HepG2 (cell line): Measurements from ENCODE around the gene ZNF792. TPM values are rescaled to one million over a fixed set of nuclear protein-coding genes. Genes with fewer than 3 reads are reported as not detected.

Experiments
- ARID2 ChIP-seq: sonication (generic); formaldehyde crosslinking; IDR thresholded peaks from 2 replicates; pipeline ENCODE4 v1.8.1; 2022; ENCODE audit warnings: mild to moderate bottlenecking, missing genetic modification reagents, borderline replicate concordance
- ARNT2 ChIP-seq: sonication (generic); formaldehyde crosslinking; IDR thresholded peaks from 2 replicates; pipeline ENCODE4 v1.8.0; 2022; ENCODE audit warnings: mild to moderate bottlenecking, low read depth, missing genetic modification reagents, moderate library complexity
- BCL3 ChIP-seq: sonication (generic); formaldehyde crosslinking; IDR thresholded peaks from 2 replicates; pipeline ENCODE4 v1.5.1; 2020; ENCODE audit warnings: mild to moderate bottlenecking, missing genetic modification reagents, moderate library complexity
- CENPX ChIP-seq: sonication (generic); formaldehyde crosslinking; IDR thresholded peaks from 2 replicates; pipeline ENCODE4 v1.9.0; 2021; ENCODE audit warnings: mild to moderate bottlenecking, missing genetic modification reagents, moderate library complexity
- DZIP1 ChIP-seq: sonication (generic); formaldehyde crosslinking; IDR thresholded peaks from 2 replicates; pipeline ENCODE4 v1.5.0; 2020; ENCODE audit warnings: mild to moderate bottlenecking, missing genetic modification reagents
- E2F5 ChIP-seq: sonication (generic); formaldehyde crosslinking; conservative IDR thresholded peaks from 2 replicates; pipeline ENCODE4 v1.4.0; 2020; ENCODE audit warnings: missing genetic modification reagents
- ESRRA ChIP-seq: sonication (generic); formaldehyde crosslinking; IDR thresholded peaks from 2 replicates; pipeline ENCODE4 v1.5.1; 2020; ENCODE audit warnings: mild to moderate bottlenecking, low read depth, missing genetic modification reagents
- HIVEP1 ChIP-seq: sonication (generic); formaldehyde crosslinking; IDR thresholded peaks from 2 replicates; pipeline ENCODE4 v1.4.0; 2020; ENCODE audit warnings: mild to moderate bottlenecking, missing genetic modification reagents
- ISX ChIP-seq: sonication (generic); formaldehyde crosslinking; conservative IDR thresholded peaks from 2 replicates; pipeline ENCODE4 v1.5.0; 2020; ENCODE audit warnings: missing genetic modification reagents
- KDM2A ChIP-seq: sonication (generic); formaldehyde crosslinking; IDR thresholded peaks from 2 replicates; pipeline ENCODE4 v1.4.0; 2020; ENCODE audit warnings: low read depth, missing genetic modification reagents, borderline replicate concordance
- TCF7 ChIP-seq: sonication (generic); IDR thresholded peaks from 2 replicates; pipeline ENCODE4 v1.6.1; 2016; ENCODE audit warnings: antibody characterized with exemption, low read depth
- TOE1 ChIP-seq: sonication (generic); formaldehyde crosslinking; IDR thresholded peaks from 2 replicates; pipeline ENCODE4 v1.4.0; 2020; ENCODE audit warnings: mild to moderate bottlenecking, missing genetic modification reagents
- ZBED4 ChIP-seq: sonication (generic); formaldehyde crosslinking; IDR thresholded peaks from 2 replicates; pipeline ENCODE4 v1.4.0; 2020; ENCODE audit warnings: missing genetic modification reagents, borderline replicate concordance
- ZBTB39 ChIP-seq: sonication (generic); formaldehyde crosslinking; IDR thresholded peaks from 2 replicates; pipeline ENCODE4 v1.5.0; 2020; ENCODE audit warnings: missing genetic modification reagents
- ZNF136 ChIP-seq: sonication (generic); formaldehyde crosslinking; IDR thresholded peaks from 2 replicates; pipeline ENCODE4 v1.8.1; 2022; ENCODE audit warnings: low read depth, mild to moderate bottlenecking, moderate library complexity, missing genetic modification reagents
- ZNF17 ChIP-seq: sonication (generic); formaldehyde crosslinking; IDR thresholded peaks from 2 replicates; pipeline ENCODE4 v1.5.0; 2020; ENCODE audit warnings: mild to moderate bottlenecking, missing genetic modification reagents
- ZNF317 ChIP-seq: sonication (generic); formaldehyde crosslinking; IDR thresholded peaks from 2 replicates; pipeline ENCODE4 v1.5.0; 2020; ENCODE audit warnings: mild to moderate bottlenecking, missing genetic modification reagents
- polyA plus RNA-seq, 8 experiments: library from polyadenylated mRNA; depleted of rRNA in 3 of 8; stranded (reverse) in 7 of 8; unstranded in 1 of 8; fragments of >200 nt; fragmentation: Illumina TruSeq in 4 of 8; extraction: Trizol in 4 of 8; gene quantifications; 2 replicates each; pipeline versions ENCODE4 v1.2.1 to v1.2.3, GENCODE V29; 2011 to 2016; ENCODE audit warnings: low read depth in 4 of 8, missing spikeins in 1 of 8, mixed read lengths in 1 of 8; ENCODE audit not compliant: insufficient read depth in 1 of 8
- total RNA-seq, 5 experiments: library from RNA; depleted of rRNA; stranded (reverse); fragments of >200 nt; fragmentation: Illumina TruSeq; extraction: Trizol; gene quantifications; 2 replicates each; pipeline ENCODE4 v1.2.3, GENCODE V29; 2016; ENCODE audit warnings: low read depth in 1 of 5

The ZNF792 gene
- total and polyA plus RNA-seq, 2 of the 13 experiments (the other 11 are each of a cell fraction or from before 2014, with no cell fraction given) = 5.5 to 11.5 TPM

- TF ChIP-seq HIVEP1 (peak; percentile 20; the same call in 1 of the 2 replicates), ZBTB39 (no peak), DZIP1 (no peak), KDM2A (CRISPR knock-in tag) (peak; percentile 39; the same call in 1 of the 2 replicates), BCL3 (CRISPR knock-in tag) (0 out of 2 replicates have a peak, but pooled peaks have one; percentile 65), TCF7 (no peak), ARID2 (CRISPR knock-in tag) (no peak), E2F5 (CRISPR knock-in tag) (no peak), ZNF317 (CRISPR knock-in tag) (0 out of 2 replicates have a peak, but pooled peaks have one; percentile 25), ARNT2 (CRISPR knock-in tag) (no peak), CENPX (no peak), ESRRA (no peak), TOE1 (CRISPR knock-in tag) (no peak), ZNF17 (CRISPR knock-in tag) (no peak), ZBED4 (CRISPR knock-in tag) (no peak), ZNF136 (CRISPR knock-in tag) (no peak), ISX (CRISPR knock-in tag) (no peak)
These were observed 49.2 kb upstream of the ZNF792 start (continued) for GRCh38 chr19:35013041-35013819.
